Fibroblast of pulmonary artery (primary cell): ENCODE measurements around the gene WEE2.

Source experiments
- DNase-seq: peaks from one replicate; pipeline ENCODE4 v3.0.0-alpha.2; 2010; ENCODE audit warnings: low read depth
- H3K4me3 ChIP-seq: replicated peaks from 2 replicates; pipeline ENCODE4 v1.5.1; 2011; ENCODE audit warnings: low read depth, mild to moderate bottlenecking, control low read depth, low read length, moderate library complexity
- TF ChIP-seq, protein P1 (sequence below): IDR thresholded peaks from 2 replicates; pipeline ENCODE4 v1.5.1; 2011; ENCODE audit warnings: mild to moderate bottlenecking, control low read depth, low read length, inconsistent platforms; ENCODE audit errors: missing control alignments

Gene WEE2

DNA sequence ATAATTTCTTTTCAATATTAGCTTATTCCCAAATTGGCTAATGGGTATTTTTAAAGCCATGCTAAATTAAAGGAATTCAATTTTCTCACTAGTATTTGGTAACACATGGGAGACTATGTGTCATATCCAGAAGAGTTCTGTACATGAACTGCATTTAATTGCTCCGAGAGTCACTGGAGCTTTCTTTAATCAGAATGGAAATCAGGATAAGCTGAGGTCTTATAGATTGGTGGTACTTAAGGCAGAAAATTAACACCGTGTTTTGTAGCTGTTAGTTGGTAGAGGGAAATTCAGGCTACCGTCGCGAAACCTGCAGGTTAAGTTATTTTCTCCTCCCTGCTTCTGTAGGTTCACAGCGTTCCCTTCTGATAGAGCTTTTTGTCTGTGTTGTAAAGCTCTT lies at the start of gene WEE2:
Gene WEE2, plus strand, starts transcription at position 3 of the 400 bp plus-strand sequence. CDS start 406 bp downstream, outside the sequence.
- H3K4me3 ChIP-seq, result no peak within 1 kb of the TSS
- TF ChIP-seq, protein P1, sequence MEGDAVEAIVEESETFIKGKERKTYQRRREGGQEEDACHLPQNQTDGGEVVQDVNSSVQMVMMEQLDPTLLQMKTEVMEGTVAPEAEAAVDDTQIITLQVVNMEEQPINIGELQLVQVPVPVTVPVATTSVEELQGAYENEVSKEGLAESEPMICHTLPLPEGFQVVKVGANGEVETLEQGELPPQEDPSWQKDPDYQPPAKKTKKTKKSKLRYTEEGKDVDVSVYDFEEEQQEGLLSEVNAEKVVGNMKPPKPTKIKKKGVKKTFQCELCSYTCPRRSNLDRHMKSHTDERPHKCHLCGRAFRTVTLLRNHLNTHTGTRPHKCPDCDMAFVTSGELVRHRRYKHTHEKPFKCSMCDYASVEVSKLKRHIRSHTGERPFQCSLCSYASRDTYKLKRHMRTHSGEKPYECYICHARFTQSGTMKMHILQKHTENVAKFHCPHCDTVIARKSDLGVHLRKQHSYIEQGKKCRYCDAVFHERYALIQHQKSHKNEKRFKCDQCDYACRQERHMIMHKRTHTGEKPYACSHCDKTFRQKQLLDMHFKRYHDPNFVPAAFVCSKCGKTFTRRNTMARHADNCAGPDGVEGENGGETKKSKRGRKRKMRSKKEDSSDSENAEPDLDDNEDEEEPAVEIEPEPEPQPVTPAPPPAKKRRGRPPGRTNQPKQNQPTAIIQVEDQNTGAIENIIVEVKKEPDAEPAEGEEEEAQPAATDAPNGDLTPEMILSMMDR, result no peak

DNA sequence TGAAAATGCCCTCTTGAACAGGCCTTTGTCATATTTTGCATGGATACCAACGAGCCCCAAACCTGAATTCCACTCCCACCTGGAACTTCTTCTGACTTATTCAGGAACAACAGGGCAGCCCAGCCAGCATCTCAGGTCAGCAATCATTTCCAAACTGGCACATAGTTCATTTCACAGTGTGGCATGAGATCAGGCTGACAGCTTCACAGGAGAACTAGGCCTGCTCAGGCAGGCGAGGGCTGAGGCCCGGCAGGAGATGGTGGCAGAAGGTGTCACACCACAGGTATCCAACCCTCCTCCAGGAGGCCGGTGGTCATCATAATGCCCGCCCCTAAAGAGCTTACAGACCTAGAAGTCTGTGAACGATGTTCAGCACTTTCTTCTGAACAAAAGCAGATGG lies 48.7 kb upstream of the WEE2 start:
- TF ChIP-seq, protein P1, result no peak
- no peak for DNase-seq
- H3K4me3 ChIP-seq, result no peak overlapping the region

More for the DNA sequence above, at the start of gene WEE2:
- DNase-seq, result no peak

DNA sequence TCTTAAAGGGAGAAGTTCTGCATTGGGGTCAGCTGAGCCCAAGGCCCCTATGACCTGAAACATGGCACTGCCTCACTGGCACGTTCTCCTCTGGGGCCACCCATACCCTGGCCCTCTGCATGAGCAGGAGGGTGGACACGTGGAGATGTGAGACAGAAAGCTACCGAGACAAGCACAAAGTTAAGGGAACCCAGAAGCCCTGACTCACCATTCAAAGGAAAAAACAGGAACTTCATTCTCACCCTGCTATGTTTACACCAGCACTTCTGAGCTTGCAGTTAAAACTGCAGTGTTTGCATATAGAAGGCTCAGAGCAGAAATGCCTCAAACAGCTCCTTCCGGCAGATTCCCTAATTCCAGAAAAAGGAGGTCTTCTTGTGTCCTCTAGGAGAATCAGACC lies 47.9 kb upstream of the WEE2 start:
- TF ChIP-seq, protein P1, result no peak
- DNase-seq, result no peak
- H3K4me3 ChIP-seq, result no peak overlapping the region

DNA sequence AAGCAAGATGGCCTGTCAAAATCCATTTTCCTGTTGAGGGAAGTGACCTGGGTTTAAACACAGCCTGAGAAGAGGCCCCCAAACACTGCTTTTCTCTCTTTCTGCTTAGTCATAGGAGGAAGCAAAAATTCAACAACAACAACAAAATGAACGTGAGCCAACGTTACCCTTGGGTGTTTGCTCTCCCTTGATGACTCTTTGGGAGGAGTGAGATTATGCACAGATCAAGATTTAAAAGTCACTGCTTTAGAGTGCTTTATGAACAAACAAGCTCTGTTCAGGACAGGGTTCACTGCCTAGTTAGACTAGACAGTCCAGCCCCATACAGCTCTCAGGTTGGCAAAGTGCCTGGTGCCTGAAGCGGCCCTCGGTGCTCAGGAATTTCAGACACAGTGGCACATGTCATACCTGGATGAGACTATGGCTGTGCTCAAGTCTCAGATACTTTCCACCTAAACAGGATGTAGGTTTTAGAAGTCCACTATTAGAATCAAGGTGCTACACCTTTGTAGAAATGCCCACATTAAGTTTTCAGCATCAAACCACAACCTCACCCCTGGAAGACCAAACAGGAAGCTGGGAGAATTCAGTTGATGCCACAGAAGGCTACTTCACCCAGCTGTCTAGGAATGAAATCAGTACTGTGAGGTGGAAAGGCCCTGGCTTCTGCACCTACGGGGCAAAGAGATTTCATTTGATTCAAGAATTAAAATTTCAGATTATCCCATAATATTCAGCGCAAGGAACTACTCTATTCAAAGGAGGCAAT lies 44.9 kb upstream of the WEE2 start:
- DNase-seq, result peak; percentile 46
- TF ChIP-seq, protein P1, result no peak
- no peak overlapping the region for H3K4me3 ChIP-seq

DNA sequence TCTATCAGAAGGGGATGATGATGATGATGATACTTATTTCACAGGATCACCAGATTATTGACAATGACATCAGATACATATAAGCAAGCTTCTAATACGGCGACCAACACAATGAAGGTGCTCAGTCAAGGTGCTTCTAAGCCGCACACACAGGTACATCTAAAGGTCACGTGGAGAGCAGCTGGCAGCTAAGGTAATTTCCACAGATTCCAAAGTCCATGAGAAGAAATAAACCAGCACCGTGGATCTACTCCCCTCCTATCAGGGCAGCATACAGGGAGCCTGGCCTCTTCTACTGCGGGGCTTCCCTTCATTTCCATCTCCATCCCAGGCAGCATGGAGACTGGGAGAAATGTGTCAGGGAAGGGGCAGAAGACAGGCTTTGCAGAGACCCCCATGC lies 43.7 kb upstream of the WEE2 start:
- H3K4me3 ChIP-seq, result no peak overlapping the region
- DNase-seq, result no peak
- TF ChIP-seq, protein P1, result no peak

DNA sequence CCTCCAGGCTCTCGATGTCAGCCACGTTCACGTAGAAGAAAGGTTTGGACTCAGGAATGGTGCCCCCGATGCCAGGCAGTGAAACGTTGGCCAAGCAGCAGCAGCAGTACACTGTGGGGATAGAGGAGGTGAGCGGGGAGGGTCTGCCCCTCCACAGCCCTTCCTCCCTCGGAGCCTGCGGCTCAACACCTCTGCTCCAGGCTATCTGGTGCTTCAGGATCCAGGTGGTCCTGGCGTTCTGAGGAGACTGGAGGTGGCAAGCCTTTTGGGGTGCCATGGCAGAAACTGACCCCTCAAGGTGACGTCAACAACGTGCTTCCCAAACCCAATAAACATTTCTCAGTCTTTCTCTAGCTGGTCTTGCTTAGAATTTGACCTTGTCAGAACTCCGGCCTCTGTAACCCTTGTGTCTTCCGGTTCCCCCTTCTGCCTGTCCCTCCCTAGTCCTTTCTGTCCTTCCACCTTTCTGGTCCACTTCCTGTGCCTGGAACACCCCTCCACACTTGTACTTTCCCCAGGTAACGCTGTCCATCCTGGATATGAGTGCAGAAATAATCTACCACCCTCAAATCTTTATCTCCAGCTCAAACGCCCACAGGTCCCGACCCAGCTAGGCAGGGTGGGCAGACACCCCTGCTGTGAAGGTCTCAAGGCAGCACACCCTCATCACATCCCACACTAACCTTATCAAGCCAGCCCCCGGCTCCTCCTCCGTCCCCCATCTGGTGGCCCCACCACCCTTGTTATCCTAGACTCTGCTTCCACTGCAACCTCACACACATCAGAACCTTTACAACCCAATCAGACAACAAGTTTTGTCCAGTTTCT lies 42.7 kb upstream of the WEE2 start:
- DNase-seq, result no peak
- TF ChIP-seq, protein P1, result no peak
- no peak overlapping the region for H3K4me3 ChIP-seq
